Measurements from ENCODE around the gene ATXN1. TPM values are rescaled to one million over a fixed set of nuclear protein-coding genes. Genes with fewer than 3 reads are reported as not detected.

Gene ATXN1
- total and polyA plus RNA-seq, 3 donors from 2014 or later = 12.8 to 84.1 (median 64.3) TPM

DNA sequence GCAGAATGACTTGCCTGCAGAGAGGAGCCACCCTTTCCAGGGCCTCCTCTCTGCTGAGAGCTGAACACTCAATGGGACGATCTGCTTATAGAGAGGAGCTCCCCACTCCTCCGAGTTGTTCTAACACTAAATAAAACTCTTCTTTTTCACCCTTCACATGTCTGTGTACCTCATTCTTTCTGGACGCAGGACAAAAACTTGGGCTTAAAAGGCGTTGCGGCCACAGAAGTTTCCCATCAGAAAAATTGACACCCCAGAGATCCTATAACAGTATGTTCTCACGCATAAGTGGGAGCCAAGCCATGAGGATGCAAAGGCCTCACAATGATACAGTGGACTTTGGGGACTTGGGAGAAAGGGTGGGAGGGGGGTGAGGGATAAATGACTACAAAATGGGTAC lies 401.7 kb downstream of the ATXN1 start:
- Histone ChIP-seq H3K27ac (no peak overlapping the region), H3K9me3 (no peaks in the 10 kb centered on the region), H3K27me3 (no peaks in the 10 kb centered on the region), H3K36me3 (ENCODE audit: low read depth, missing control alignments) (no peaks in the 10 kb centered on the region), H3K4me1 (peaks cover 10% of the 10 kb centered on the region), H3K4me3 (no peak overlapping the region)
- 74% methylated on average over 6 of the region's 6 CpGs for WGBS, 2 donors
- intact Hi-C loops (cut with DNase I; ENCODE audit: low total_unique reads) = no loop called here
- TF ChIP-seq, protein P1, sequence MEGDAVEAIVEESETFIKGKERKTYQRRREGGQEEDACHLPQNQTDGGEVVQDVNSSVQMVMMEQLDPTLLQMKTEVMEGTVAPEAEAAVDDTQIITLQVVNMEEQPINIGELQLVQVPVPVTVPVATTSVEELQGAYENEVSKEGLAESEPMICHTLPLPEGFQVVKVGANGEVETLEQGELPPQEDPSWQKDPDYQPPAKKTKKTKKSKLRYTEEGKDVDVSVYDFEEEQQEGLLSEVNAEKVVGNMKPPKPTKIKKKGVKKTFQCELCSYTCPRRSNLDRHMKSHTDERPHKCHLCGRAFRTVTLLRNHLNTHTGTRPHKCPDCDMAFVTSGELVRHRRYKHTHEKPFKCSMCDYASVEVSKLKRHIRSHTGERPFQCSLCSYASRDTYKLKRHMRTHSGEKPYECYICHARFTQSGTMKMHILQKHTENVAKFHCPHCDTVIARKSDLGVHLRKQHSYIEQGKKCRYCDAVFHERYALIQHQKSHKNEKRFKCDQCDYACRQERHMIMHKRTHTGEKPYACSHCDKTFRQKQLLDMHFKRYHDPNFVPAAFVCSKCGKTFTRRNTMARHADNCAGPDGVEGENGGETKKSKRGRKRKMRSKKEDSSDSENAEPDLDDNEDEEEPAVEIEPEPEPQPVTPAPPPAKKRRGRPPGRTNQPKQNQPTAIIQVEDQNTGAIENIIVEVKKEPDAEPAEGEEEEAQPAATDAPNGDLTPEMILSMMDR (IDR thresholded peaks at IDR 0.05) = no peak
- no peak for TF ChIP-seq POLR2A (IDR thresholded peaks at IDR 0.05)
- DNase-seq = no peak

DNA sequence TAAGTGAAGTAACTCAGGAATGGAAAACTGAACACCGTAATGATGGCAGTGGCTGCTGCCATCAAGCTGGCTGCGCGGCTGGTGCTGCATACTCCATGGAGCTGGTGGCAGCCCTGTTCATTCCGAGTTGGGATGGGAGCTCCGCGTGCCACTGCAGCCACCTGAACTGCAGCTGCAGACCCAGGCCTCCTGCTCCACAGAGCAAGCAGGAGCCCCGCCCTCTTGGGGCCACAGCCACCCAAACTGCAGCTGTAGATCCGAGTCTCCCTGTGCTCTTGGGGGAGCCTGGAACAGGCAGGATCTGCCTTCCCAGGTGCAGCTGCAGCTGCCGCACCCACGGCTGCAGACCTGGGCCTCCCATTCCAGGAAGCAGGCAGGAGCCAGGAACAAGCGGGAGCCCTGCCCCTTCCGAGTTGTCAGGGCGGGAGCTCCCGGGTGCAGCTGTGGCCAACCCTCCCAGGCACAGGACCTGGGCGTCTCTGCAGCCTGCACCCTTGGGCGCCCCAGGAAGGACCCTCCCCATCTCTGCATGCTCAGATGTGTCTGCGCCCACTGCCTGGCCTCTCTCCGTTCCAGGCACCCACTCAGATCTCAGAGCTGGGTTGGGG lies 402.6 kb downstream of the ATXN1 start:
- WGBS, 2 donors = 84 to 89% methylated on average over 7 to 18 of the region's 18 CpGs
- H3K27me3 ChIP-seq = no peaks in the 10 kb centered on the region
- no peak for DNase-seq
- no peak overlapping the region for H3K27ac ChIP-seq
- H3K4me1 ChIP-seq = peaks cover 10% of the 10 kb centered on the region
- no peaks in the 10 kb centered on the region for H3K36me3 ChIP-seq (ENCODE audit: low read depth, missing control alignments)
- no peak overlapping the region for H3K4me3 ChIP-seq
- H3K9me3 ChIP-seq = no peaks in the 10 kb centered on the region
- intact Hi-C loops (cut with DNase I; ENCODE audit: low total_unique reads) = no loop called here
- TF ChIP-seq POLR2A (IDR thresholded peaks at IDR 0.05) = no peak
- TF ChIP-seq, protein P1 (IDR thresholded peaks at IDR 0.05) = no peak

DNA sequence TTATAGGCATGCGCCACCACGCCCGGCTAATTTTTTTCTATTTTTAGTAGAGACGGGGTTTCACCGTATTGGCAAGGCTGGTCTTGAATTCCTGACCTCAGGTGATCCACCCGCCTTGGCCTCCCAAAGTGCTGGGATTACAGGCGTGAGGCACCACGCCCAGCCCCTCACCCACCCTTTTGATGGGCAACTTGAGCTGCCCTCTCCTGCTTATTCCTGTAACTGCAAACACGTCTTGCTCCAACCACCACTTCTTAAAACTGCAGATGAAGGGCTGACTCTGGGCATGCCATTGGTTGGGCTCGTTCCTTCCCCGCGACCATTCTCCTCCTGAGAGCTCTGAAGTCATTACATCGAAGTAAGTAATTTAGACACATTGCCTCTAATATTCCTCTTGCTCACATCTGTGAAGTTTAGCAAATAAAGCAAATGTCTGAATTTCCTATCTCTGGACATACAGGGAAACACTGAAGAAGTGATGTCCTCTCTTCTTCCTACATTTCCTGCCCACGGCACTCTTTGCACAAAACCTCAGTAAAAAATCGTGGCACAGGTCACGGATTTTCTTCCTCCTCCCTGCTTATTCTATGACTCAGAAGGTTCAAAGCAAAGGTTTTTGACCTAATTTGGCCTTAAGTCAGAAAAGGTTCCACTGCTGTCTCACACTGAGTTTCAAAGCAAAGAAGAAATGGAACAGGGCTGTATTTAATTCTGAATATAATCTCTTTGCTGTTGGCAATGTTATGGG lies 405.4 kb downstream of the ATXN1 start:
- no peak overlapping the region for H3K27ac ChIP-seq
- no peak for DNase-seq
- intact Hi-C loops (cut with DNase I; ENCODE audit: low total_unique reads) = no loop called here
- H3K4me1 ChIP-seq = peaks cover 16% of the 10 kb centered on the region
- 79 to 82% methylated on average over 16 of the region's 16 CpGs for WGBS, 2 donors
- H3K9me3 ChIP-seq = no peaks in the 10 kb centered on the region
- no peak for TF ChIP-seq POLR2A (IDR thresholded peaks at IDR 0.05)
- TF ChIP-seq, protein P1 (IDR thresholded peaks at IDR 0.05) = no peak
- H3K4me3 ChIP-seq = no peak overlapping the region
- H3K36me3 ChIP-seq (ENCODE audit: low read depth, missing control alignments) = no peaks in the 10 kb centered on the region
- H3K27me3 ChIP-seq = no peaks in the 10 kb centered on the region

DNA sequence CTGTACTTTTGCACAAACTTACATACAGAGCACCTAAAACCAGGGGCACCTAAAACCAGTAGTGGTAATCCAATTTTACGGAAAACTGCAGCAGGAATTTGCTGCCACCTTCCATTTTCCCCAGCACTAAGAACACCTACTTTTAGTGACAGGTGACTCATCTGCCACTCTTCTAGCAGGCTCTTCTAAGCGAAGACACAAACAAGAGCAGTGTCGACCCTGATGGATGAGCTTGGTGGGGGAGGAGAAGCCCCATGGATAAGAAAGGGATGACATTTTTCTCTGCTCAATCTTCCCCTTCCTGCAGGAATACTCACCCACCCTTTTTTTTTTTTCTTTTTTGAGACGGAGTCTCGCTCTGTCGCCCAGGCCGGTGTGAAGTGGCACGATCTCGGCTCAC lies 406.0 kb downstream of the ATXN1 start:
- Histone ChIP-seq H3K27ac (no peak overlapping the region), H3K36me3 (ENCODE audit: low read depth, missing control alignments) (no peaks in the 10 kb centered on the region), H3K27me3 (no peaks in the 10 kb centered on the region), H3K4me1 (peaks cover 10% of the 10 kb centered on the region), H3K4me3 (no peak overlapping the region), H3K9me3 (no peaks in the 10 kb centered on the region)
- WGBS, 2 donors = 96 to 97% methylated on average over 9 of the region's 9 CpGs
- no peak for TF ChIP-seq POLR2A (IDR thresholded peaks at IDR 0.05)
- TF ChIP-seq, protein P1 (IDR thresholded peaks at IDR 0.05) = no peak
- no peak for DNase-seq
- intact Hi-C loops (cut with DNase I; ENCODE audit: low total_unique reads) = no loop called here

Measured in testis (tissue), 3 donors.